NCI-H1048 (cell line): ENCODE data around the gene WRNIP1.
"Not testable (repeated sequence)": the region's sequence is repeated elsewhere in the genome, so short reads cannot be mapped to it uniquely, and the experiment has no call there.

ENCODE experiments used
- DNase-seq: peaks from one replicate; lab custom pipeline; 2025; lab: John Stamatoyannopoulos, UW

WRNIP1 gene

DNA sequence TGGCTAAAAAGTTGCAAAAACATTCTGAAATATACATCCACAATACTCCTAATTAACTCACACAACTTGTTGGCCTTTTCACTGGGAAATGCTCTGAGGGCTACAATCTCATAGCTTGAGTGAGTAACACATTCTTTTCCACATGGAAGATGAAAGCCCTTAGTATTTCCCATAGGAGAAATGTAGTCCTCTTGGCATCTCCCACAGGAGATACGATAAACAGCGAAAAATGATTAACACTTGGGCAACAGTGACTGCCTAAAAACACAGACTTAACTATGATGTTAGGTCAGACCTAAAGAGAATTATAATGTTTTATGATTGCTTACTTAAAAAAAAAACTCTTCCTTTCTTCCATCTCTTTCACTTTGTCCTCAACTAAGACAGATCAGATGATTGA lies 23.4 kb upstream of the WRNIP1 start:
- DNase-seq: no peak

DNA sequence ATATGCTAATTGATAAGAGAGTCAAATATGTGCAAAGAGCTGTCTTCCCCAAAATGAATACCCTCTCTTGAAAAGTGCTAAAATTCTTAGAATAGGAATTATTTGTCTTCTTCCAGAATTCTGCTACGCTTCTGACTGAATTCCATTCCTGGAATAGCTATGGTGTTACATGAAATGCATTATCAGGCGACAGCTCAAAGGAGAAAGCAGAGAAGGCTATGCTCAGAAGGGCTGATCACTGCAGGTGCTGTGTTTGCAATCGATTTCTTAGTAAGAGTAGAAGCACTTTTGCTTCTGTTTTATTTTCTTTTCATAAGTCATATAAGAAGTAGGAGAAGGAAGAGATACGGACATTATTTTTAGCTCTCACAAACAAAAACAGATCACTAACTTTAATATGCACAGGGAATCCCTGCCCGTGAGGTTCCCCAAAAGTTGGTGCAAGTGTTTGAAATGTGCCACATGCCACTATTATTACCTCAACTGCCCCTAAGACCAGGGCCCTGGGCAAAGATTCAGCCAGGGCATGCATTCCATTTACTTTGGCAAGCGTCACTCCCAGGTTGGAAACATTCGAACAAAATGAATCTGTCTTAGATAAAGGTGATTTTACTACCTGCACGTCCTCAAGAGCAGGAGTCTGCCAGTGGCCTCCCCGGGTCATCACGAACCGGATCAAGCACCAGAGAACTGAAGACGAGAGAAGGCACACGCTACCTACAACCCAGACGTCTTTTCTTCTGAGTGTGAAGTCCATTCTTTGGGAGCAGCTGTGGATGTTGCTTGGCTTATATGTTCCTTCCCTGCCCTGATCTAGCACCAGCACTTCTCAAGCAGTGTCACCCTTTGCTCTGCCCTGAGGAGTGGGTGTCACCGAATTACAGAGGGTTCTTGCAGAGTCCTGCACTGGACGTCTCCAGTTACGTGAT lies 21.6 kb upstream of the WRNIP1 start:
- no peak for DNase-seq

DNA sequence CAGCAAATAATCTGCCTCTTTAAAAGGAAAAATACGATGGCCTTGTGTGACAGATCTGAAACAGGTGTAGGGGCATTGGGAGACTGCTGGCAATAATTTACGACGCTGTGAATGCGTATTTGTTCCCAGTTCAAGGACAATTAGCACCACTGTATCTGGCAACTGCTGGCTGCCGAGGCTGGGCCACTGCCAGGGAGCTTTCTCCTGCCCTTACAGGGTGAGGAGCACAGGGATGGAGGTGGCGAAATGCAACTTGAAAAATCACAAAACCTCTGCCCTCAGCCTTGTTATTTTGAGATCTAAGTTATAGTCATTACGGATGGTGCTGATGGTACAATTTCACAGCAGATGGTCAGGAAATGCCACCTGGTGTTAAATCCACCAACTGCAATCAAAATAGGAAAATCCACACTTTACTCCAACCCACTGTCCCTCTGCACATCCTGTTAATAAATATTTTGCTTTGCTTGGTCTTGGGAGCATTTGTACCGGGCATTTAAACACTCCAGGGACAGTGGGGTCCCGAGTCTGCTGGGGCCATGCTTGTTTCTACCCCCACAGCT lies 20.9 kb upstream of the WRNIP1 start:
- DNase-seq: no peak

GRCh38 chr6:2744778-2745177 lies 20.4 kb upstream of the WRNIP1 start:
- DNase-seq: no peak

- DNase-seq: no peak
Measured at GRCh38 chr6:2745246-2745645, 19.9 kb upstream of the WRNIP1 start.

DNA sequence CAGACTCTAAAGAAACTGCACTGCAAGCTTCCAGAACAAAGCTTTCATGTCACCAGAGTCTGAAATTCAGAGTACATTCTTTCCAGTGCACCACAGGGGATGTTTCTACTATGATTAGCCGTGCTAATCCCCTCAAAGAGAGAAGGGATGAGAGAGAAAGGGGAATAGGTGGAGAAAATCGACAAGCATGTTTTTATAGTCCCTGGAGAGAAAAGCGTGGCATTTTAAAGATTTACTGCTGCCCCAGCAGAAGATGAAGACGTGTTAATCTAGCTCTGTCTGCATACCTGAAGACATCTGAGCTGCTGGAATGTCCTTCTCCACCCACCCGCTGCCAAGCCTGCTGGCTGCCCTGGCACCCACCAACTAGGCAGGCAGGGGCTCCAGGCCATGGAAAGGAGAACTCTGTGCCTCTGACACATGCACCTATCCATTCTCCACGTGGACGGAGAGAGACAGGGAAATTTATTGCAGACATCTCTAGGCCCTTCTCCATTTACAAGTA lies 18.6 kb upstream of the WRNIP1 start:
- DNase-seq: no peak

- no peak for DNase-seq
Measured at GRCh38 chr6:2748183-2748582, 17.0 kb upstream of the WRNIP1 start.

GRCh38 chr6:2749969-2750600 lies 15.1 kb upstream of the WRNIP1 start:
- no peak for DNase-seq

DNA sequence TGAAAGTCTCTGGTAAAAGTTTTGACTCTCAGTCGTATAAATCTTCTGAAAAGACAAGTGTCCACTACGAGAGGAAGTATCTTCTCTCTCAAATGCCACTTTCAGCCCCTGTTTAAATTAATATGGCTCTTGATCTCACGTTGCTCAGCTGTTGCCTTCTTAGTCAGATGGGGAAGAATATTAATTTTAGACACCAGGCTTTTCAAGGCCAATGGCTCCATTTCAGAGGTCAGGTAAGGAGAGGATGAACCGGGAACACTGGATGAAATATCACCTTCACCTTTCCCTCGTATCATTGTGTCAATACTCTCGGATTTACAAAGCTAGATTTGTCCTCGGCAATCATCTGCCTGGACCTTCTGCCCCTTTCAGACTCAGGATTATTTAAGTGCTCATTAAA lies 14.4 kb upstream of the WRNIP1 start, which contains the start of gene MYLK4:
Gene MYLK4 (minus strand): TSS at position 91 of the 400 bp plus-strand sequence. CDS start 1,628 bp downstream, outside the sequence.
- no peak for DNase-seq

- DNase-seq: no peak
Measured at GRCh38 chr6:2751871-2752270, 13.3 kb upstream of the WRNIP1 start.

DNA sequence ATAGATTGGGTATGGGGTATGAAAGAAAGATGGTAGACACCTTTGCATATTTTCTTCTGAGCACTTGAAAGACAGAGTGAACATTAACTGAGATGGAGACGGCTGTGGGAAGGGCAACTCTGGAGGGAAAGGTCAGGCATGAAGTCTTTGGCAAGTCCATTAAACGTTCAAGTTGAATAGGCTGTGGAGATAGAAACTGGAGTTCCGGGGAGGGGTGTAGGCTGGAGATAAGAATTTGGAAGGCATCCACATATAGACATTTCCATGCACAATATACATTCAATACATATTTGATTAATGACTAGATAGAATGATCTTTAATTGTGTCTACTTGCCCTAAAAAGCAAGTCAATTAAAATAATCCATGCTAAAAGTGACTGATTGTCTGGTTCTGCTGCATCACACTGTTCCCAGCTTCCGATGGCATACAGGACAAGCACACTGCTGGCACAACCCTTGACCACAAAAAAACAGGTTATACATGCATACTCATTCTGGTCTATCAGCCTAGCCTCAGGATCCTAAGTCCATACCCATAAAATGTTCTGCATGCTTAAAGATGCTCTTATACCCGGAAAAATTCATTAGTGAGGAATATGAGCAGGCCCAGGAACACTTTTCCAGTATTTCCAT lies 12.6 kb upstream of the WRNIP1 start:
- DNase-seq: no peak

GRCh38 chr6:2753110-2753489 lies 12.1 kb upstream of the WRNIP1 start:
- no peak for DNase-seq

- no peak for DNase-seq
Measured at GRCh38 chr6:2753743-2754142, 11.4 kb upstream of the WRNIP1 start.

DNA sequence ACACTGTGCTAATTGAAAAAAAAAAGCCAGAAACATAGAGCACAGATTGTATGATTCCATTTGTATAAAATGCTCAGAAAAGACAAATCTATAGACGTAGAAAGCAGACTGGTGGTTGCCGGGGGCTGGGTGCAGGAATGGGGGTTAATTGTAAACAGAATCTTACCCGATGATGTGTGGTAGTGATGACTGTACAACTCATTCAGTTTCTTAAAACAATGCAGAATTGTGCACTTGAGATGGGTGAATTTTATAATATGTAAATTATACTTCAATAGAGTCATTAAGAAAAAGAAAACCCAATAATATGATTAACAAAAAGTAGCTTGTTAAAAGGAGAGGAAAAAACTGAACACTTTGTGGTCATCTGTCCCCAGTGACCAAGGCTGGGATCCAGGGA lies 10.8 kb upstream of the WRNIP1 start:
- no peak for DNase-seq

- DNase-seq: no peak
Measured at GRCh38 chr6:2754911-2755310, 10.3 kb upstream of the WRNIP1 start.

DNA sequence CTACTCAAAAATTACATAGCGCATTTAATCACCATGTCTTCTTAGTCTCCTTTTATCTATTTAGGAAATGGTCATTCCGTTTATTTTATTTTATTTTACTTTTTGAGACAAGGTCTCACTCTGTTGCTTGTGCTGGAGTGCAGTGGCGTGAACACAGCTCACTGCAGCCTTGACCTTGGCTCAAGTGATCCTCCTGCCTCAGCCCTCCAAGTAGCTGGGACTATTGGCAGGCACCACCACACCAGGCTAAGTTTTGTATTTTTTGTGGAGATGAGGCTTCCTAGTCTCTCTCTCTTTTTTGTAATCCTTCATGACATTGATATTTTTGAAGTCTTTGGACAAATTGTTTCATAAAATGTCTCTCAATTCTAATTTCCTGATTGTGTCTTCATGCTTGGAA lies 9.7 kb upstream of the WRNIP1 start:
- no peak for DNase-seq

DNA sequence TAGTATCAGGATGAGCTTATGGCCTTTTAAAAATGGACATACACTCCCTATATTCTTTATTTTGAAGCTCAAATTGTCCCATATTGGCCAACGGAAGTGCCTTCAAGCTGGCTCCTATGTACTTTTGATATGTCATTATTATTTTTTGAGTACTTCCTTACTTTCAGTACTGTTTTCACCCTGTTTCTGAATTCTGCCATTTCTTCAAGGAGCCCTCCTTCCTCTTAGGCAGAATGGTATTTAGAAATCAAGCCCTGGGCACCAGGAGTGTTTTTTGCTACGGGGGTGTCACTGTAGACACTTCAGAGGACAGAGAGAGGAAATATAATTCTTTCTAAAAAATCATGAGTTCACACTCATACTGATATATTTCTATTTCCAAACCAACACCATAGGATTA lies 9.0 kb upstream of the WRNIP1 start:
- no peak for DNase-seq

GRCh38 chr6:2756687-2757224 lies 8.4 kb upstream of the WRNIP1 start:
- DNase-seq: no peak

DNA sequence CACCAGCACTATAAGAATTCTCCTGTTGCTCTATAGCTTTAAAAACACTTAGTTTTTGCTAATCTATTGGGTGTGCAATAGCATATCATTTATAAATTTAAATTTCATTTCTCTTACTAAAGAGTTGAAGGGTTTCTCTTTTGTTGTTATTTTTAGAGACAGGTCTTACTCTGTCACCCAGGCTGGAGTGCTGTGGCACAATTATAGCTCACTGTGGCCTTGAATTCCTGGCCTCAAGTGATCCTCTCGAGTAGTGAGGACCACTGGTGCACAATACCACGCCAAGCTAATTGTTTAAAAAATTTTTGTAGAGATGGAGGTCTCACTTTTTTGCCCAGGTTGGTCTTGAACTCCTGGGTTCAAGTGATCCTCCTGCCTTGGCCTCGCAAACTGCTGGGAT lies 6.2 kb upstream of the WRNIP1 start:
- no peak for DNase-seq

DNA sequence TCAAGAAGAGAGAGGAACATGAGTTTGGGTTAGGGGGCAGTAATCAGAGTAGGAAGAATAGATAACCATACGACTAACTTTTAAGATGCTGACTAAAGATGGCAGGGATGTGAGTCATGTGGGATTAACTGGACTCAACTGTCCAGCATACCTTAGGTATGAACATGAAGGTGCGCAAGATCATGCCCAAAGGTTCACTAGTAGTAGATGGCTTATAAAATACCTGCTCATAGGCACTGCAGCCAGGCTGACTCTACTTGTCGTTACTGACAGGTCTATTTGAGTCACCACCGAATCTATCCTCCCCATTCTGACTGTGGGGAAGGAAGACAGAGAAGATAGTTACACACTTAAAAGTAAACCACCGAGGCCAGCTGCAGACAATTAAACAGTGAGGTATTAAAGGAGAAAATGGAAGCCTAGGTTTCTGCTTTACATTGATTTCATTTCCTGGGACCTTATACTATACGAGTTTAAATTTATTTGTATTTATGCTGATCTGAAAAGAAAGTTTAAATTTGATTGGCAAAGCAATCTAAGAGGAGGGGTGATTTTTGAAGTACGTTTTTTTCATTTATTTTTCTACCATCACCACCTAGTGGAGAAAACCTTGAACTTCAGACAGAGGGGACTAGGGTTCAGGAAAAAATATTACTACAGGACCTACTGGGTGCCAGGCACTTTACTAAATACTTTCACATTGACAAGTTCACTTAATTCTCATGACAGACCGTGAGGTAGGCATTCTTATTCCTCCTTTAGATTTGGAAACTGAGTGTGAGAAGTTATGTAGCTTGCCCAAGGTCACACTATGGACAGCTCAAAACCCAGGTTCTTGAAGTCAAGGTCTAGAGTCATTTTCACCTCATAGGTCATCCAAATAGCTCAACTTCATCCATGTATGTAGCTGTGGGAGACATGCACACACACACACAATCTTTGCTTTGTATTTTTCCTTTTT lies 4.0 kb upstream of the WRNIP1 start:
- no peak for DNase-seq

DNA sequence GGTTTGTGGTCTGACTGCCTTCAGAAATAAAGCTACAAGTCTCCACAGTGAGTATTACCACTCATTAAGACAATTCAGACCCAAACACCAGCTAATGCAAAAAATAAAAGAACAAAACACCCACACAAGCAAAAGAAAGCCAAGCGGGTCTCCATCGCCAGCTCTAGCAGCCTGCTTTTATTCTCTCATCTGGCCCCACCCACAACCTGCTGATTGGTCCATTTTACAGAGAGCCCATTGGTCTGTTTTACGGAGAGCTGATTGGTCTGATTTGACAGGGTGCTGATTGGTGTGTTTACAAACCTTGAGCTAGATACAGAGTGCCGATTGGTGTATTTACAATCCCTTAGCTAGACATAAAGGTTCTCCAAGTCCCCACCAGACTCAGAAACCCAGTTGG lies 2.3 kb upstream of the WRNIP1 start:
- DNase-seq: not testable (repeated sequence)
